HepG2 (cell line): ENCODE measurements around the gene FAM111A. TPM values are rescaled to one million over a fixed set of nuclear protein-coding genes. Genes with fewer than 3 reads are reported as not detected.
A peak's percentile ranks its signal among the peaks of the same experiment; 100 is the strongest.

Source experiments
- BRCA1 ChIP-seq: sonication (generic); formaldehyde crosslinking; IDR thresholded peaks from 2 replicates; pipeline ENCODE4 v1.4.0; 2020; ENCODE audit warnings: missing genetic modification reagents
- CHD4 ChIP-seq: fragments of 200-600 bp; sonication (generic); IDR thresholded peaks from 2 replicates; pipeline ENCODE4 v1.7.0; 2017; ENCODE audit warnings: mild to moderate bottlenecking, low read length, borderline replicate concordance
- CREM ChIP-seq, 2 experiments: sonication (generic) in 1 of 2; formaldehyde crosslinking in 1 of 2; IDR thresholded peaks; 2 replicates each; pipeline versions ENCODE4 v1.4.0 to v1.6.1; 2016 to 2020; ENCODE audit warnings: antibody characterized with exemption in 1 of 2, mild to moderate bottlenecking in 1 of 2, missing genetic modification reagents in 1 of 2
- HES4 ChIP-seq: sonication (generic); formaldehyde crosslinking; IDR thresholded peaks from 2 replicates; pipeline ENCODE4 v1.9.0; 2021; ENCODE audit warnings: mild to moderate bottlenecking, missing genetic modification reagents, borderline replicate concordance
- HMGXB3 ChIP-seq: sonication (generic); formaldehyde crosslinking; IDR thresholded peaks from 2 replicates; pipeline ENCODE4 v1.4.0; 2020; ENCODE audit warnings: missing genetic modification reagents, borderline replicate concordance
- HNRNPLL ChIP-seq: fragments of 200-400 bp; formaldehyde crosslinking; IDR thresholded peaks from 2 replicates; pipeline ENCODE4 v1.6.1; 2017; ENCODE audit warnings: mild to moderate bottlenecking, low read depth, low read length; ENCODE audit not compliant: poor library complexity, severe bottlenecking
- MXI1 ChIP-seq: IDR thresholded peaks from 3 replicates; pipeline ENCODE4 v1.6.1; 2012; ENCODE audit warnings: low read depth, low read length, inconsistent platforms, borderline replicate concordance
- NCOA2 ChIP-seq: sonication (generic); formaldehyde crosslinking; IDR thresholded peaks from 2 replicates; pipeline ENCODE4 v1.8.0; 2022; ENCODE audit warnings: inconsistent platforms
- PHB2 ChIP-seq: fragments of 450-650 bp; IDR thresholded peaks from 2 replicates; pipeline ENCODE4 v1.6.1; 2018; ENCODE audit not compliant: partially characterized antibody
- RXRA ChIP-seq: sonication (generic); formaldehyde crosslinking; IDR thresholded peaks from 2 replicates; pipeline ENCODE4 v1.5.1; 2020; ENCODE audit warnings: missing genetic modification reagents
- SIX4 ChIP-seq: sonication (generic); formaldehyde crosslinking; IDR thresholded peaks from 2 replicates; pipeline ENCODE4 v1.4.0; 2020; ENCODE audit warnings: missing genetic modification reagents
- STAG1 ChIP-seq: sonication (generic); formaldehyde crosslinking; IDR thresholded peaks from 2 replicates; pipeline ENCODE4 v1.4.0; 2020; ENCODE audit warnings: missing genetic modification reagents
- ZFP62 ChIP-seq: sonication (generic); formaldehyde crosslinking; IDR thresholded peaks from 2 replicates; pipeline ENCODE4 v1.4.0; 2020; ENCODE audit warnings: missing genetic modification reagents
- ZFY ChIP-seq: sonication (generic); formaldehyde crosslinking; IDR thresholded peaks from 2 replicates; pipeline ENCODE4 v1.4.0; 2020; ENCODE audit warnings: missing genetic modification reagents
- ZNF136 ChIP-seq: sonication (generic); formaldehyde crosslinking; IDR thresholded peaks from 2 replicates; pipeline ENCODE4 v1.8.1; 2022; ENCODE audit warnings: low read depth, mild to moderate bottlenecking, moderate library complexity, missing genetic modification reagents
- ZNF230 ChIP-seq: sonication (generic); formaldehyde crosslinking; IDR thresholded peaks from 2 replicates; pipeline ENCODE4 v1.4.0; 2020; ENCODE audit warnings: mild to moderate bottlenecking, missing genetic modification reagents
- ZNF3 ChIP-seq: IDR thresholded peaks from 2 replicates; pipeline ENCODE4 v1.7.0; 2017; ENCODE audit warnings: inconsistent platforms
- ZNF317 ChIP-seq: sonication (generic); formaldehyde crosslinking; IDR thresholded peaks from 2 replicates; pipeline ENCODE4 v1.5.0; 2020; ENCODE audit warnings: mild to moderate bottlenecking, missing genetic modification reagents
- ZNF572 ChIP-seq: sonication (generic); formaldehyde crosslinking; IDR thresholded peaks from 2 replicates; pipeline ENCODE4 v1.5.1; 2020; ENCODE audit warnings: mild to moderate bottlenecking, missing genetic modification reagents
- ZNF772 ChIP-seq: sonication (generic); formaldehyde crosslinking; IDR thresholded peaks from 2 replicates; pipeline ENCODE4 v1.5.0; 2020; ENCODE audit warnings: mild to moderate bottlenecking, missing genetic modification reagents
- ZNF800 ChIP-seq: sonication (generic); formaldehyde crosslinking; IDR thresholded peaks from 2 replicates; pipeline ENCODE4 v1.4.0; 2020; ENCODE audit warnings: missing genetic modification reagents
- ZSCAN31 ChIP-seq: sonication (generic); formaldehyde crosslinking; IDR thresholded peaks from 2 replicates; pipeline ENCODE4 v1.5.0; 2020; ENCODE audit warnings: low read depth, mild to moderate bottlenecking, missing genetic modification reagents
- polyA plus RNA-seq, 8 experiments: library from polyadenylated mRNA; depleted of rRNA in 3 of 8; stranded (reverse) in 7 of 8; unstranded in 1 of 8; fragments of >200 nt; fragmentation: Illumina TruSeq in 4 of 8; extraction: Trizol in 4 of 8; gene quantifications; 2 replicates each; pipeline versions ENCODE4 v1.2.1 to v1.2.3, GENCODE V29; 2011 to 2016; ENCODE audit warnings: low read depth in 4 of 8, missing spikeins in 1 of 8, mixed read lengths in 1 of 8; ENCODE audit not compliant: insufficient read depth in 1 of 8
- total RNA-seq, 5 experiments: library from RNA; depleted of rRNA; stranded (reverse); fragments of >200 nt; fragmentation: Illumina TruSeq; extraction: Trizol; gene quantifications; 2 replicates each; pipeline ENCODE4 v1.2.3, GENCODE V29; 2016; ENCODE audit warnings: low read depth in 1 of 5

The FAM111A gene
- total and polyA plus RNA-seq, 2 of the 13 experiments (the other 11 are each of a cell fraction or from before 2014, with no cell fraction given): 3.2 to 13.5 TPM

- TF ChIP-seq ZNF800 (CRISPR knock-in tag): no peak
- no peak for TF ChIP-seq MXI1
- no peak for TF ChIP-seq ZNF572 (CRISPR knock-in tag)
- no peak for TF ChIP-seq RXRA (CRISPR knock-in tag)
- no peak for TF ChIP-seq NCOA2 (CRISPR knock-in tag)
- TF ChIP-seq ZNF136: no peak
- TF ChIP-seq ZSCAN31 (CRISPR knock-in tag): no peak
- TF ChIP-seq HES4 (CRISPR knock-in tag): no peak
- TF ChIP-seq CHD4: no peak
- peak; percentile 70; the same call in 1 of the 2 replicates for TF ChIP-seq ZNF3 (CRISPR knock-in tag)
- TF ChIP-seq ZFY: no peak
- 0 out of 2 replicates have a peak, but pooled peaks have one; percentile 21 for TF ChIP-seq ZNF317 (CRISPR knock-in tag)
- TF ChIP-seq CREM (IDR thresholded peaks at IDR 0.05): 0 out of 2 replicates have a peak, but pooled peaks have one; percentile 5
- TF ChIP-seq CREM (CRISPR knock-in tag; IDR thresholded peaks at IDR 0.05): no peak
- no peak for TF ChIP-seq ZNF772
- TF ChIP-seq BRCA1 (CRISPR knock-in tag): no peak
- TF ChIP-seq HMGXB3 (CRISPR knock-in tag): no peak
- TF ChIP-seq SIX4: no peak
- TF ChIP-seq STAG1 (CRISPR knock-in tag): no peak
- TF ChIP-seq PHB2: no peak
- no peak for TF ChIP-seq HNRNPLL
- no peak for TF ChIP-seq ZNF230 (CRISPR knock-in tag)
- no peak for TF ChIP-seq ZFP62 (CRISPR knock-in tag)
Observed at GRCh38 chr11:59174664-59175033, 32.0 kb downstream of the FAM111A start (continued).
